ENCODE measurements around the gene DNMT3A. TPM values are rescaled to one million over a fixed set of nuclear protein-coding genes. Genes with fewer than 3 reads are reported as not detected.

The DNMT3A gene
- total and polyA plus RNA-seq, 3 donors from 2014 or later: 15.5 to 36.3 (median 36.3) TPM

GRCh38 chr2:25207078-25207545 lies 134.6 kb downstream of the DNMT3A start:
- DNase-seq: no peak
- intact Hi-C loops (cut with DNase I; ENCODE audit: low total_unique reads): no loop called here
- no peaks in the 10 kb centered on the region for H3K36me3 ChIP-seq (ENCODE audit: low read depth, missing control alignments)
- no peak overlapping the region for H3K27ac ChIP-seq
- H3K4me1 ChIP-seq: no peaks in the 10 kb centered on the region
- no peak overlapping the region for H3K4me3 ChIP-seq
- H3K27me3 ChIP-seq: no peaks in the 10 kb centered on the region
- no peaks in the 10 kb centered on the region for H3K9me3 ChIP-seq
- 69 to 78% methylated on average over 5 of the region's 5 CpGs for WGBS, 2 donors
- TF ChIP-seq POLR2A (IDR thresholded peaks at IDR 0.05): no peak
- TF ChIP-seq, protein P1, sequence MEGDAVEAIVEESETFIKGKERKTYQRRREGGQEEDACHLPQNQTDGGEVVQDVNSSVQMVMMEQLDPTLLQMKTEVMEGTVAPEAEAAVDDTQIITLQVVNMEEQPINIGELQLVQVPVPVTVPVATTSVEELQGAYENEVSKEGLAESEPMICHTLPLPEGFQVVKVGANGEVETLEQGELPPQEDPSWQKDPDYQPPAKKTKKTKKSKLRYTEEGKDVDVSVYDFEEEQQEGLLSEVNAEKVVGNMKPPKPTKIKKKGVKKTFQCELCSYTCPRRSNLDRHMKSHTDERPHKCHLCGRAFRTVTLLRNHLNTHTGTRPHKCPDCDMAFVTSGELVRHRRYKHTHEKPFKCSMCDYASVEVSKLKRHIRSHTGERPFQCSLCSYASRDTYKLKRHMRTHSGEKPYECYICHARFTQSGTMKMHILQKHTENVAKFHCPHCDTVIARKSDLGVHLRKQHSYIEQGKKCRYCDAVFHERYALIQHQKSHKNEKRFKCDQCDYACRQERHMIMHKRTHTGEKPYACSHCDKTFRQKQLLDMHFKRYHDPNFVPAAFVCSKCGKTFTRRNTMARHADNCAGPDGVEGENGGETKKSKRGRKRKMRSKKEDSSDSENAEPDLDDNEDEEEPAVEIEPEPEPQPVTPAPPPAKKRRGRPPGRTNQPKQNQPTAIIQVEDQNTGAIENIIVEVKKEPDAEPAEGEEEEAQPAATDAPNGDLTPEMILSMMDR (IDR thresholded peaks at IDR 0.05): no peak

DNA sequence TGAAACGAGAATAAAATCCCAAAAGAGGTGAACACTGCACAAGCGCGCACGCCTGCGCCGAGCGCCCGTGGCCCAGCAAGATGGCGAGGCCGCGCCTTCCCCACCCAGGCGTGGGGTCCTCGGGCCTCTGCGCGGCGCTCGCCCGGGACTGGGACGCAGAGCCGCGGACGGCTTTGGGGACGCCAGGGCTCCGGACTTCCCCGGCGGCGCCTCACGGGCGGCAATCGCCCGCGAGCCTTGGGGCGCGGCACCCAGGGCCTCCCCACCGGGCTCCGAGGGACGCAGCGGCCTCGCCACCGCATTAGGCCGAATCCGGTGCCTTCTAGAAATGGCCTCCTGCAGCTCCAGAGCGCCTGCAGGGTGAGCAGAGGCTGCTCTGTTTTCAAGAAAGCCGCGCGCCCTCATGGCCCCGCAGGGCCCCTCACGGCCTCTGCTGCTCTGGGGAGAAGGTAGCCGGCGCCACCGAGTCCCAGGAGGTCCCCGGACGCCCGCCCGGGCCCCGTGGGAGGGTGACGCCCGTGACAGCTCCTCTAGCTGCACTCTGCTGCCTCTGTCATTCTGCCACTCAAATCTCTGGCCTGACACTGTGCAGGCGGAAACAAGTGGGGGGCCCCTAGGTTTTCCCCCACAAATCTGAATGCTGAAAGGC lies 137.4 kb downstream of the DNMT3A start:
- Histone ChIP-seq H3K4me3 (peak overlapping the region; percentile 49 to 52), H3K9me3 (no peaks in the 10 kb centered on the region), H3K36me3 (ENCODE audit: low read depth, missing control alignments) (no peaks in the 10 kb centered on the region), H3K4me1 (no peaks in the 10 kb centered on the region), H3K27me3 (no peaks in the 10 kb centered on the region), H3K27ac (peak overlapping the region; percentile 51 to 83)
- TF ChIP-seq POLR2A (IDR thresholded peaks at IDR 0.05): no peak
- TF ChIP-seq, protein P1 (IDR thresholded peaks at IDR 0.05): no peak
- 27 to 36% methylated on average over 28 to 56 of the region's 59 CpGs for WGBS, 2 donors
- intact Hi-C loops (cut with DNase I; ENCODE audit: low total_unique reads): no loop called here
- DNase-seq: peak; percentile 66

DNA sequence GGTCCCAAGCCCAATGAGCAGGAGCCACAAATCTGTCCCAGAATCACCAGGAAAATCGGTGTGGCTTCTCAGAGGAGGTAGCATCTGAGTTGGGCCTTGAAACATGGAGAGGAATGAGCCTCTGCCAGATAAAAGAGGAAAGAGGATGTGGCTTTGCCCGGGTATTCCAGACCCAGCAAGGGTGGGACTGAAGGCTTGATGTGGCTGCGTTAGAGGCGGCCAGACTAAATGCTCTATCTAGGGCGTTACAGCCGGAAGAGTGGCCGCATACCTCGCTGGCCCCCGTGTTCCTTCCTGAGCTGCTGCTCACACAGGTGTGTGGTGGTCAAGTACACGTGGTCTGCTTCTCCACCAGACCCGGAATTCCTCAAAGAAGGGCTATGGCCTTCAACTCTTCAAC lies 139.4 kb downstream of the DNMT3A start:
- WGBS, 2 donors: 86 to 94% methylated on average over 11 of the region's 11 CpGs
- H3K4me3 ChIP-seq: no peak overlapping the region
- no peaks in the 10 kb centered on the region for H3K27me3 ChIP-seq
- no peak overlapping the region for H3K27ac ChIP-seq
- no peak for DNase-seq
- peaks cover 5% of the 10 kb centered on the region for H3K4me1 ChIP-seq
- no peaks in the 10 kb centered on the region for H3K9me3 ChIP-seq
- intact Hi-C loops (cut with DNase I; ENCODE audit: low total_unique reads): no loop called here
- H3K36me3 ChIP-seq (ENCODE audit: low read depth, missing control alignments): no peaks in the 10 kb centered on the region
- TF ChIP-seq, protein P1 (IDR thresholded peaks at IDR 0.05): no peak
- no peak for TF ChIP-seq POLR2A (IDR thresholded peaks at IDR 0.05)

DNA sequence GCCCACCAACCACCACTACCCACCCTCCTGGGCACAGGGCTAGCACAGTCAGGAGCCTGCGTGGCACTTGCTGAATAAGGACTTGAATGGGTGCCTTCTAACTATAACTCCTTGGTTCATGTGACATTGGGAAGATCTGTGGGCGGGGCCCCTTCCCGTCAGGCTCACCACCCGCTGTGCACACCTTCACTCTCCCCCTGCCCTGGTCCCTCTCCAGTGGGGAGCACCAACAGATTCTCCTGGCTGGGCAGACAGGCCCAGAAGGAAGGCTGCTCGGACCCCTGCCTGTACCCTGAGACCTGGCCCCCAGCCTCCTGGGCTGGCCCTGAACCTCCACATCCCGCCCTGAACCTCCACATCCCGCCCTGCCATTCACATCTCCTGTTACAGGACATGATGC lies 139.9 kb downstream of the DNMT3A start:
- TF ChIP-seq POLR2A (IDR thresholded peaks at IDR 0.05): no peak
- TF ChIP-seq, protein P1 (IDR thresholded peaks at IDR 0.05): no peak
- Histone ChIP-seq H3K27ac (no peak overlapping the region), H3K4me3 (no peak overlapping the region), H3K4me1 (peaks cover 5% of the 10 kb centered on the region), H3K9me3 (no peaks in the 10 kb centered on the region), H3K36me3 (ENCODE audit: low read depth, missing control alignments) (no peaks in the 10 kb centered on the region), H3K27me3 (no peaks in the 10 kb centered on the region)
- intact Hi-C loops (cut with DNase I; ENCODE audit: low total_unique reads): no loop called here
- WGBS, 2 donors: 92 to 96% methylated on average over 7 of the region's 7 CpGs
- no peak for DNase-seq

- Histone ChIP-seq H3K4me3 (no peak overlapping the region), H3K4me1 (peaks cover 5% of the 10 kb centered on the region), H3K27ac (no peak overlapping the region), H3K36me3 (ENCODE audit: low read depth, missing control alignments) (no peaks in the 10 kb centered on the region), H3K27me3 (no peaks in the 10 kb centered on the region), H3K9me3 (no peaks in the 10 kb centered on the region)
- TF ChIP-seq, protein P1 (IDR thresholded peaks at IDR 0.05): peak in 2 of 3 experiments; percentile 10 to 35
- no peak for TF ChIP-seq POLR2A (IDR thresholded peaks at IDR 0.05)
- peak; percentile 55 for DNase-seq
- intact Hi-C loops (cut with DNase I; ENCODE audit: low total_unique reads): no loop called here
- 78 to 87% methylated on average over 6 of the region's 6 CpGs for WGBS, 2 donors
Observed at GRCh38 chr2:25201265-25201664, 140.5 kb downstream of the DNMT3A start.

Data from testis (tissue), 3 donors.